HG03060 (cell line): Measurements from ENCODE around the gene HPS6.
"Not testable (repeated sequence)": the region's sequence is repeated elsewhere in the genome, so short reads cannot be mapped to it uniquely, and the experiment has no call there.

Source experiments
- ATAC-seq: cut with Tn5 transposase; IDR thresholded peaks from one replicate; pipeline ENCODE4 v1.9.1; 2021; ENCODE audit warnings: low read depth, moderate number of reproducible peaks; ENCODE audit not compliant: unreplicated experiment

HPS6 gene

GRCh38 chr10:102064868-102065560 is at the start of gene HPS6:
Gene HPS6 (plus strand): TSS chr10:102065349. CDS start chr10:102065475, 126 bp downstream.
- no peak for ATAC-seq

- ATAC-seq, result no peak
These were observed 48.7 kb upstream of the HPS6 start for GRCh38 chr10:102016416-102016815.

GRCh38 chr10:102017295-102017694 is 47.9 kb upstream of the HPS6 start:
- no peak for ATAC-seq

GRCh38 chr10:102020938-102021337 is 44.2 kb upstream of the HPS6 start:
- no peak for ATAC-seq

- no peak for ATAC-seq
These were observed 40.4 kb upstream of the HPS6 start for GRCh38 chr10:102024799-102025198.

- no peak for ATAC-seq
These were observed 37.9 kb upstream of the HPS6 start for GRCh38 chr10:102027261-102027660.

GRCh38 chr10:102033787-102034186 is 31.4 kb upstream of the HPS6 start:
- ATAC-seq, result no peak

- ATAC-seq, result not testable (repeated sequence)
These were observed 29.3 kb upstream of the HPS6 start for GRCh38 chr10:102035807-102036206.

- no peak for ATAC-seq
These were observed 26.7 kb upstream of the HPS6 start for GRCh38 chr10:102038410-102038809.

- ATAC-seq, result no peak
These were observed 24.7 kb upstream of the HPS6 start for GRCh38 chr10:102040305-102041050.

- ATAC-seq, result no peak
These were observed 19.9 kb upstream of the HPS6 start for GRCh38 chr10:102045292-102045691.

GRCh38 chr10:102046095-102046494 is 19.1 kb upstream of the HPS6 start:
- ATAC-seq, result no peak

- not testable (repeated sequence) for ATAC-seq
These were observed 10.1 kb upstream of the HPS6 start for GRCh38 chr10:102054881-102055646.

GRCh38 chr10:102055647-102056419 is 9.3 kb upstream of the HPS6 start, which contains the start of gene ARMH3:
Gene ARMH3 (minus strand): TSS chr10:102056173. CDS start chr10:102040114, 16,059 bp downstream.
- peak; percentile 87 for ATAC-seq

- no peak for ATAC-seq
These were observed 5.2 kb upstream of the HPS6 start for GRCh38 chr10:102059987-102060386.

GRCh38 chr10:102064503-102064867 is 664 bp upstream of the HPS6 start:
- no peak for ATAC-seq

GRCh38 chr10:102065561-102066398 is 631 bp downstream of the HPS6 start:
- no peak for ATAC-seq

- ATAC-seq, result no peak
These were observed 1.4 kb downstream of the HPS6 start for GRCh38 chr10:102066399-102067088.
